SH-SY5Y (cell line): ENCODE data around the gene LAMA5.

ENCODE experiments used
- GATA2 ChIP-seq: IDR thresholded peaks from 2 replicates; pipeline ENCODE4 v1.6.1; 2011; ENCODE audit warnings: mild to moderate bottlenecking, low read depth, low read length
- GATA3 ChIP-seq: IDR thresholded peaks from 2 replicates; pipeline ENCODE4 v1.6.1; 2011; ENCODE audit warnings: low read depth, mild to moderate bottlenecking, low read length, moderate library complexity

DNA sequence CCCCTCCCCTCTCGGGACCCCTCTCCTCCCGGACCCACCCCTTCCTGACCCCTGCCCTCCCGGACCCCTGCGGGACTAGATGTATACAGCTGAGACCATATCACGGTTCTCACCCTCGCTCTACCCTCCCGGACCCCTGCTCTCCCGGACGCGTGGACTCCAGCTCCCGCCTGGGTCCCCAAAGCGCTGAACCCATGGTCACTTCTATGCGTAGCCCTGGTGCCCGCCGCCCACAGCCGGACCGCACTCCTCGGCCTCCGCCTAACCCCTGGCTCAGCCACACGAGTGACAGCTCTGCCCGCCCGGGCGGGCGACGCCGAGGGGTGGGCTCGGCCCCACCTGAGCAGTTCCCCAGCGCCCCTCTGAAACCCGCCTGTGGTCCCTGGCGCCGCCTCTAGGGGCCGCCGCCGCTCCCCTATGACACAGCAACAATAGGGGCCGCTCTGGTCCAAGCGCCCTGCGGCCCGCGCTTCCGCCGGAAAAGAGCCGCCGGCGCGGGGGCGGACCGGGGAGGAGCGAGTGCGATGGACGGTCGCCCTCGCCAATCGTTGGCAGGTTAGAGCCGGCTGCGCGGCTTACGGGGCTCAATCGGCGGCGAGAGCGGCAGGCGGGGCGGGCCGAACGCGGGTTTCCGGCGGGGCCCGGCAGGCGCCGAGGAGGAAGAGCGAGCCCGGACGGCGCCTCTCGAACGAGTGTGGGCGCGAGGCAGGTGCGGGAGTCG, 64.6 kb downstream of the LAMA5 start, which contains the start of gene ADRM1:
- TF ChIP-seq GATA2 (no peak), GATA3 (no peak)
